ENCODE results near the gene FBXO30.

FBXO30 gene

GRCh38 chr6:145841668-145842067 lies 27.1 kb upstream of the FBXO30 start:
- TF ChIP-seq Cebpa-rat (IDR thresholded peaks at IDR 0.05), result no peak
- H3K4me1 ChIP-seq, result no peaks in the 10 kb centered on the region
- no peaks in the 10 kb centered on the region for H4K20me1 ChIP-seq
- no peaks in the 10 kb centered on the region for H3K27me3 ChIP-seq
- H3K9me3 ChIP-seq, result no peaks in the 10 kb centered on the region
- H3K9ac ChIP-seq, result no peak overlapping the region
- no peak overlapping the region for H3K27ac ChIP-seq
- no peaks in the 10 kb centered on the region for H3K36me3 ChIP-seq
- no peak overlapping the region for H3K4me2 ChIP-seq
- no peak overlapping the region for H3K4me3 ChIP-seq

- no peak overlapping the region for H3K9ac ChIP-seq
- H3K4me2 ChIP-seq, result no peak overlapping the region
- H3K4me3 ChIP-seq, result no peak overlapping the region
- TF ChIP-seq Cebpa-rat (IDR thresholded peaks at IDR 0.05), result no peak
- no peaks in the 10 kb centered on the region for H3K9me3 ChIP-seq
- H4K20me1 ChIP-seq, result no peaks in the 10 kb centered on the region
- no peaks in the 10 kb centered on the region for H3K4me1 ChIP-seq
- H3K27ac ChIP-seq, result no peak overlapping the region
- no peaks in the 10 kb centered on the region for H3K27me3 ChIP-seq
- H3K36me3 ChIP-seq, result no peaks in the 10 kb centered on the region
These were observed 25.1 kb upstream of the FBXO30 start for GRCh38 chr6:145839653-145840052.

GRCh38 chr6:145838305-145838704 lies 23.7 kb upstream of the FBXO30 start:
- no peak for TF ChIP-seq Cebpa-rat (IDR thresholded peaks at IDR 0.05)
- Histone ChIP-seq H3K27me3 (no peaks in the 10 kb centered on the region), H3K9me3 (no peaks in the 10 kb centered on the region), H3K27ac (no peak overlapping the region), H3K9ac (no peak overlapping the region), H3K4me1 (no peaks in the 10 kb centered on the region), H3K4me3 (no peak overlapping the region), H4K20me1 (no peaks in the 10 kb centered on the region), H3K4me2 (no peak overlapping the region), H3K36me3 (no peaks in the 10 kb centered on the region)

- TF ChIP-seq Cebpa-rat (IDR thresholded peaks at IDR 0.05), result no peak
- Histone ChIP-seq H3K36me3 (no peaks in the 10 kb centered on the region), H3K27ac (no peak overlapping the region), H3K9me3 (no peaks in the 10 kb centered on the region), H3K4me3 (no peak overlapping the region), H3K27me3 (no peaks in the 10 kb centered on the region), H3K9ac (no peak overlapping the region), H3K4me1 (no peaks in the 10 kb centered on the region), H3K4me2 (no peak overlapping the region), H4K20me1 (no peaks in the 10 kb centered on the region)
These were observed 22.2 kb upstream of the FBXO30 start for GRCh38 chr6:145836772-145837171.

GRCh38 chr6:145836170-145836569 lies 21.6 kb upstream of the FBXO30 start:
- Histone ChIP-seq H3K27ac (no peak overlapping the region), H3K9me3 (no peaks in the 10 kb centered on the region), H4K20me1 (no peaks in the 10 kb centered on the region), H3K36me3 (no peaks in the 10 kb centered on the region), H3K4me3 (no peak overlapping the region), H3K4me1 (no peaks in the 10 kb centered on the region), H3K27me3 (no peaks in the 10 kb centered on the region), H3K4me2 (no peak overlapping the region), H3K9ac (no peak overlapping the region)
- no peak for TF ChIP-seq Cebpa-rat (IDR thresholded peaks at IDR 0.05)

GRCh38 chr6:145830612-145831011 lies 16.0 kb upstream of the FBXO30 start:
- Histone ChIP-seq H3K4me2 (no peak overlapping the region), H3K4me1 (no peaks in the 10 kb centered on the region), H3K9ac (no peak overlapping the region), H3K27me3 (no peaks in the 10 kb centered on the region), H3K36me3 (no peaks in the 10 kb centered on the region), H3K27ac (no peak overlapping the region), H3K4me3 (no peak overlapping the region), H4K20me1 (no peaks in the 10 kb centered on the region), H3K9me3 (no peaks in the 10 kb centered on the region)
- no peak for TF ChIP-seq Cebpa-rat (IDR thresholded peaks at IDR 0.05)

- no peaks in the 10 kb centered on the region for H3K27me3 ChIP-seq
- no peaks in the 10 kb centered on the region for H3K36me3 ChIP-seq
- H3K4me3 ChIP-seq, result no peak overlapping the region
- no peaks in the 10 kb centered on the region for H3K4me1 ChIP-seq
- H4K20me1 ChIP-seq, result no peaks in the 10 kb centered on the region
- no peak for TF ChIP-seq Cebpa-rat (IDR thresholded peaks at IDR 0.05)
- H3K9ac ChIP-seq, result no peak overlapping the region
- no peak overlapping the region for H3K27ac ChIP-seq
- no peak overlapping the region for H3K4me2 ChIP-seq
- H3K9me3 ChIP-seq, result no peaks in the 10 kb centered on the region
These were observed 15.4 kb upstream of the FBXO30 start for GRCh38 chr6:145829950-145830349.

GRCh38 chr6:145829102-145829501 lies 14.5 kb upstream of the FBXO30 start:
- no peaks in the 10 kb centered on the region for H3K9me3 ChIP-seq
- H3K4me3 ChIP-seq, result no peak overlapping the region
- no peaks in the 10 kb centered on the region for H3K27me3 ChIP-seq
- H3K9ac ChIP-seq, result no peak overlapping the region
- H4K20me1 ChIP-seq, result no peaks in the 10 kb centered on the region
- H3K27ac ChIP-seq, result no peak overlapping the region
- no peak overlapping the region for H3K4me2 ChIP-seq
- no peak for TF ChIP-seq Cebpa-rat (IDR thresholded peaks at IDR 0.05)
- H3K4me1 ChIP-seq, result no peaks in the 10 kb centered on the region
- H3K36me3 ChIP-seq, result no peaks in the 10 kb centered on the region

- Histone ChIP-seq H4K20me1 (no peaks in the 10 kb centered on the region), H3K36me3 (no peaks in the 10 kb centered on the region), H3K4me3 (no peak overlapping the region), H3K4me2 (no peak overlapping the region), H3K9me3 (no peaks in the 10 kb centered on the region), H3K4me1 (no peaks in the 10 kb centered on the region), H3K27ac (no peak overlapping the region), H3K27me3 (no peaks in the 10 kb centered on the region), H3K9ac (no peak overlapping the region)
- no peak for TF ChIP-seq Cebpa-rat (IDR thresholded peaks at IDR 0.05)
These were observed 9.7 kb upstream of the FBXO30 start for GRCh38 chr6:145824344-145824743.

GRCh38 chr6:145823328-145823944 lies 8.8 kb upstream of the FBXO30 start:
- no peak overlapping the region for H3K9ac ChIP-seq
- no peaks in the 10 kb centered on the region for H4K20me1 ChIP-seq
- H3K4me2 ChIP-seq, result no peak overlapping the region
- no peaks in the 10 kb centered on the region for H3K4me1 ChIP-seq
- no peaks in the 10 kb centered on the region for H3K9me3 ChIP-seq
- no peaks in the 10 kb centered on the region for H3K36me3 ChIP-seq
- H3K4me3 ChIP-seq, result no peak overlapping the region
- H3K27me3 ChIP-seq, result no peaks in the 10 kb centered on the region
- no peak overlapping the region for H3K27ac ChIP-seq
- TF ChIP-seq Cebpa-rat (IDR thresholded peaks at IDR 0.05), result no peak

- no peak for TF ChIP-seq Cebpa-rat (IDR thresholded peaks at IDR 0.05)
- Histone ChIP-seq H3K36me3 (no peaks in the 10 kb centered on the region), H3K4me1 (no peaks in the 10 kb centered on the region), H3K9ac (no peak overlapping the region), H3K9me3 (peaks cover under 1% of the 10 kb centered on the region; the same call in 1 of the 2 replicates), H4K20me1 (no peaks in the 10 kb centered on the region), H3K27me3 (no peaks in the 10 kb centered on the region), H3K4me3 (no peak overlapping the region), H3K4me2 (no peak overlapping the region), H3K27ac (no peak overlapping the region)
These were observed 7.9 kb upstream of the FBXO30 start for GRCh38 chr6:145822456-145822855.
